A549 (cell line): Measurements from ENCODE around the gene TCP11.

Experiments used
- CHD4 ChIP-seq: fragments of 200-600 bp; sonication (generic); IDR thresholded peaks from 2 replicates; pipeline ENCODE4 v1.6.1; 2016; ENCODE audit warnings: antibody characterized with exemption, mild to moderate bottlenecking, borderline replicate concordance
- CTCF ChIP-seq: fragments of >200 bp; sonication (Bioruptor Twin); formaldehyde crosslinking; IDR thresholded peaks from 3 replicates; pipeline ENCODE4 v1.5.1; 2016
- EP300 ChIP-seq, 2 experiments: fragments of >200 bp; sonication (Bioruptor Twin); formaldehyde crosslinking; IDR thresholded peaks; 2 replicates in 1 of 2; 3 replicates in 1 of 2; pipeline ENCODE4 v1.6.1; 2016 to 2017
- ESRRA ChIP-seq: fragments of 150-350 bp; IDR thresholded peaks from 2 replicates; pipeline ENCODE4 v1.6.1; 2014; ENCODE audit warnings: mild to moderate bottlenecking, low read length, borderline replicate concordance
- MAFK ChIP-seq: fragments of 450-650 bp; IDR thresholded peaks from 2 replicates; pipeline ENCODE4 v1.6.1; 2014; ENCODE audit not compliant: partially characterized antibody

- TF ChIP-seq CTCF (no peak), MAFK (no peak), ESRRA (no peak), EP300 (IDR thresholded peaks at IDR 0.05) (no peak), CHD4 (no peak)
These were observed 20.4 kb downstream of the TCP11 start for GRCh38 chr6:35120746-35121145.
